WTC11 (cell line): Measurements from ENCODE around the gene FBXL4. TPM values are rescaled to one million over a fixed set of nuclear protein-coding genes. Genes with fewer than 3 reads are reported as not detected.

ENCODE experiments used
- ATAC-seq: fragments of 200-7000 bp; cut with Tn5 transposase; 2 replicates; pipeline ENCODE4 v1.10.0; 2021; ENCODE audit warnings: mild to moderate bottlenecking, moderate library complexity
- CTCF ChIA-PET: fragments of 300-600 bp; sonication (Branson Sonifier 250); formaldehyde crosslinking; loops from one replicate; lab custom pipeline; 2021; ENCODE audit warnings: antibody characterized with exemption; lab: Charles Lee
- POLR2A ChIA-PET: fragments of 350-600 bp; sonication (Branson Sonifier 250); formaldehyde crosslinking; loops from one replicate; lab custom pipeline; 2021; ENCODE audit warnings: antibody characterized with exemption; lab: Charles Lee
- DNase-seq: peaks from one replicate; pipeline ENCODE4 v3.0.0; 2021; ENCODE audit warnings: low spot score
- H3K27ac Mint-ChIP-seq: 2 replicates; pipeline ENCODE4 v1.8.0; 2021; ENCODE audit warnings: mixed read lengths
- H3K27me3 Mint-ChIP-seq: 2 replicates; pipeline ENCODE4 v1.8.0; 2021; ENCODE audit warnings: low read depth, mild to moderate bottlenecking, moderate library complexity, mixed read lengths
- H3K36me3 Mint-ChIP-seq: 2 replicates; pipeline ENCODE4 v1.8.0; 2021; ENCODE audit warnings: mixed read lengths
- H3K4me1 Mint-ChIP-seq: 2 replicates; pipeline ENCODE4 v1.8.0; 2022; ENCODE audit warnings: mixed read lengths
- H3K4me3 Mint-ChIP-seq: 2 replicates; pipeline ENCODE4 v1.8.0; 2021; ENCODE audit warnings: mild to moderate bottlenecking, moderate library complexity, mixed read lengths
- H3K9me3 Mint-ChIP-seq: 2 replicates; pipeline ENCODE4 v1.8.0; 2021; ENCODE audit warnings: mixed read lengths
- ARID4B ChIP-seq: sonication (generic); formaldehyde crosslinking; IDR thresholded peaks from 2 replicates; pipeline ENCODE4 v1.8.0; 2023; ENCODE audit warnings: missing genetic modification reagents, mild to moderate bottlenecking, borderline replicate concordance
- ATF1 ChIP-seq: sonication (generic); formaldehyde crosslinking; IDR thresholded peaks from 2 replicates; pipeline ENCODE4 v1.8.1; 2023; ENCODE audit warnings: mild to moderate bottlenecking, moderate library complexity, missing genetic modification reagents
- ATF3 ChIP-seq: sonication (generic); formaldehyde crosslinking; conservative IDR thresholded peaks from 2 replicates; pipeline ENCODE4 v1.8.1; 2022; ENCODE audit warnings: mild to moderate bottlenecking, missing genetic modification reagents
- E2F4 ChIP-seq: sonication (generic); formaldehyde crosslinking; IDR thresholded peaks from 2 replicates; pipeline ENCODE4 v1.8.1; 2022; ENCODE audit warnings: low read depth, mild to moderate bottlenecking, moderate library complexity, missing genetic modification reagents, borderline replicate concordance
- EMX1 ChIP-seq: fragments of 250-450 bp; sonication (Bioruptor Pico); IDR thresholded peaks from 2 replicates; pipeline ENCODE4 v1.8.0; 2021; ENCODE audit warnings: mild to moderate bottlenecking
- FOXP1 ChIP-seq: sonication (generic); formaldehyde crosslinking; IDR thresholded peaks from 2 replicates; pipeline ENCODE4 v1.8.0; 2022; ENCODE audit warnings: missing genetic modification reagents, mild to moderate bottlenecking, moderate library complexity, borderline replicate concordance
- GTF2I ChIP-seq: fragments of 250-450 bp; sonication (Bioruptor Pico); conservative IDR thresholded peaks from 2 replicates; pipeline ENCODE4 v1.4.0; 2021; ENCODE audit warnings: mild to moderate bottlenecking
- IRF2 ChIP-seq: sonication (generic); formaldehyde crosslinking; IDR thresholded peaks from 2 replicates; pipeline ENCODE4 v1.8.0; 2022; ENCODE audit warnings: low read depth, missing genetic modification reagents, borderline replicate concordance
- MLX ChIP-seq: sonication (generic); formaldehyde crosslinking; IDR thresholded peaks from 2 replicates; pipeline ENCODE4 v1.8.1; 2023; ENCODE audit warnings: mild to moderate bottlenecking, missing genetic modification reagents, moderate library complexity
- MXD4 ChIP-seq: fragments of 250-450 bp; sonication (Bioruptor Pico); IDR thresholded peaks from 2 replicates; pipeline ENCODE4 v1.8.0; 2021; ENCODE audit warnings: mild to moderate bottlenecking, moderate library complexity, borderline replicate concordance
- NFYB ChIP-seq: sonication (generic); formaldehyde crosslinking; conservative IDR thresholded peaks from 2 replicates; pipeline ENCODE4 v1.8.0; 2022; ENCODE audit warnings: low read depth, missing genetic modification reagents
- NR2C2 ChIP-seq: sonication (generic); formaldehyde crosslinking; IDR thresholded peaks from 2 replicates; pipeline ENCODE4 v1.8.0; 2022; ENCODE audit warnings: mild to moderate bottlenecking, missing genetic modification reagents
- NR3C1 ChIP-seq: sonication (generic); formaldehyde crosslinking; conservative IDR thresholded peaks from 2 replicates; pipeline ENCODE4 v1.8.1; 2023; ENCODE audit warnings: low read depth, mild to moderate bottlenecking, missing genetic modification reagents
- RELA ChIP-seq: sonication (generic); formaldehyde crosslinking; IDR thresholded peaks from 2 replicates; pipeline ENCODE4 v1.8.1; 2022; ENCODE audit warnings: missing genetic modification reagents, mild to moderate bottlenecking, borderline replicate concordance
- STAT6 ChIP-seq: sonication (generic); formaldehyde crosslinking; conservative IDR thresholded peaks from 2 replicates; pipeline ENCODE4 v1.8.1; 2023; ENCODE audit warnings: mild to moderate bottlenecking, low read depth, missing genetic modification reagents, moderate library complexity
- USF2 ChIP-seq: sonication (generic); formaldehyde crosslinking; IDR thresholded peaks from 2 replicates; pipeline ENCODE4 v1.8.1; 2023; ENCODE audit warnings: mild to moderate bottlenecking, missing genetic modification reagents, moderate library complexity
- ZBTB43 ChIP-seq: sonication (generic); formaldehyde crosslinking; IDR thresholded peaks from 2 replicates; pipeline ENCODE4 v1.8.1; 2023; ENCODE audit warnings: mild to moderate bottlenecking, missing genetic modification reagents
- ZMAT4 ChIP-seq: fragments of 250-450 bp; sonication (Bioruptor Pico); IDR thresholded peaks from 2 replicates; pipeline ENCODE4 v1.9.0; 2021; ENCODE audit warnings: mild to moderate bottlenecking
- ZNF263 ChIP-seq: sonication (generic); formaldehyde crosslinking; IDR thresholded peaks from 2 replicates; pipeline ENCODE4 v1.8.1; 2022; ENCODE audit warnings: low read depth, mild to moderate bottlenecking, moderate library complexity, missing genetic modification reagents
- ZNF281 ChIP-seq: sonication (generic); formaldehyde crosslinking; IDR thresholded peaks from 2 replicates; pipeline ENCODE4 v1.8.0; 2023; ENCODE audit warnings: mild to moderate bottlenecking, missing genetic modification reagents
- total RNA-seq: library from RNA; stranded (reverse); gene quantifications from 3 replicates; pipeline ENCODE4 v1.2.3, GENCODE V29; 2021

FBXL4 gene
- total RNA-seq, 1 experiment from 2014 or later = 10.3 TPM

GRCh38 chr6:98974309-98974708, 26.6 kb upstream of the FBXL4 start:
- ATAC-seq = no peak
- Mint-ChIP-seq H3K27me3 (no peaks in the 10 kb centered on the region), H3K36me3 (no peaks in the 10 kb centered on the region), H3K27ac (no peak overlapping the region), H3K9me3 (peaks cover 3% of the 10 kb centered on the region; the same call in 1 of the 2 replicates), H3K4me1 (peaks cover 19% of the 10 kb centered on the region), H3K4me3 (no peak overlapping the region)
- TF ChIP-seq IRF2 (CRISPR knock-in tag) = no peak
- TF ChIP-seq E2F4 (CRISPR knock-in tag) = no peak
- TF ChIP-seq ATF3 (CRISPR knock-in tag) = no peak
- no peak for DNase-seq
- ChIA-PET CTCF (no interaction called here), POLR2A (no interaction called here)

- ATAC-seq = no peak
- POLR2A ChIA-PET = no interaction called here
- no peak for DNase-seq
- Mint-ChIP-seq H3K27ac (no peak overlapping the region), H3K36me3 (no peaks in the 10 kb centered on the region; the same call in 1 of the 2 replicates), H3K4me3 (no peak overlapping the region), H3K9me3 (peaks cover 7% of the 10 kb centered on the region), H3K4me1 (peaks cover 19% of the 10 kb centered on the region), H3K27me3 (no peaks in the 10 kb centered on the region)
- CTCF ChIA-PET = interaction anchor here (0.7 kb wide), 1 partner anchor 412 kb away, joined by 3 read pairs; no protein-coding TSS in a partner anchor
- TF ChIP-seq FOXP1 (CRISPR knock-in tag) = no peak
- no peak for TF ChIP-seq RELA (CRISPR knock-in tag)
- no peak for TF ChIP-seq NR3C1 (CRISPR knock-in tag)
- TF ChIP-seq NFYB (CRISPR knock-in tag) = no peak
- TF ChIP-seq MXD4 (CRISPR knock-in tag) = no peak
- no peak for TF ChIP-seq ZBTB43 (CRISPR knock-in tag)
- no peak for TF ChIP-seq ZMAT4 (CRISPR knock-in tag)
- TF ChIP-seq ARID4B = no peak
- no peak for TF ChIP-seq EMX1 (CRISPR knock-in tag)
- no peak for TF ChIP-seq NR2C2 (CRISPR knock-in tag)
- TF ChIP-seq ZNF281 (CRISPR knock-in tag) = no peak
- TF ChIP-seq MLX (CRISPR knock-in tag) = no peak
- TF ChIP-seq STAT6 = no peak
- TF ChIP-seq ATF1 (CRISPR knock-in tag) = no peak
- no peak for TF ChIP-seq GTF2I (CRISPR knock-in tag)
- TF ChIP-seq USF2 = no peak
- TF ChIP-seq ZNF263 (CRISPR knock-in tag) = no peak
These were observed 25.8 kb upstream of the FBXL4 start for GRCh38 chr6:98973571-98973970.
